Hematopoietic multipotent progenitor cell treated with erythropoietin and hydrocortisone succinate and interleukin-3 and kit ligand, for 6 days (in vitro differentiated cells): Measurements from ENCODE around the gene SORCS2.

ENCODE experiments used
- DNase-seq: peaks from one replicate; pipeline ENCODE4 v3.0.0-alpha.2; 2015

SORCS2 gene

DNA sequence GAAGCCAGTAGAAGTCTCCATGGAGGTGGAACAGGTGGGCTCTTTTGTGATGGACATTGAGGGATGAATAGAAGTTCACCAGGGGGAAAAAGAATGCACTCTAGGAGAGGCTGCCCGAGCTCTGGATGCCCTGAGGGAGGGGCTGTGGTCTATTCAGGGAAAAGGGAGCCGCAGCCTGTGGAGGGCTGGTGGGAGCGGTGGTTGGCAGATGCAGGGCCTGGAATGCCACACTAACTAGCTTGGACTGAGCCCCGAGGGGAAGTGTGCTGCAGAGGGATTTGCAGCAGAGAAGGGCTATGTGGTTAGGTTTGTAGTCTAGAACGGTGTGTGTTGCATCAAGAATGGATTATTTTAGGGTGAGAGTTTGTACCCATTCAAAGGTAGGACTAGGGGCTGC is 271.9 kb downstream of the SORCS2 start:
- DNase-seq = no peak

DNA sequence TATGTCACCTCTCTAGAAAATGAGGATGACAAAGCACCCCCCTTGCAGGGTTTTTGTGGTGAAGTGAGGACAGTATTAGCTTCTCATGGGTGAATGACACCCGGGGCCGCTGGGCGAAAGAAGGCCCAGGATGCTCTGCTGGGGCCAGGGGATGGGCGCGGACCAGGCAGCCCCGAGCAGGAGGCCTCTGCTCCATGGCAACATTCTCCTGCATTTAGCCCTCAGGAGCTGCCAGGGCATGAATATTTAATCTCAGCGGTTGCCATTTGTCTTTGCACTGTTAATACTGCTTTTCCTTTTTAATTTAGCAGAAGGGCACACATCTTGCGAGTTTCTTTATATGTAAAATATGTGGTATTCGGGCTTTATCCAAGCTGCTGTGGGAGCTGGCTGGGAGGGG is 272.7 kb downstream of the SORCS2 start:
- DNase-seq = no peak

DNA sequence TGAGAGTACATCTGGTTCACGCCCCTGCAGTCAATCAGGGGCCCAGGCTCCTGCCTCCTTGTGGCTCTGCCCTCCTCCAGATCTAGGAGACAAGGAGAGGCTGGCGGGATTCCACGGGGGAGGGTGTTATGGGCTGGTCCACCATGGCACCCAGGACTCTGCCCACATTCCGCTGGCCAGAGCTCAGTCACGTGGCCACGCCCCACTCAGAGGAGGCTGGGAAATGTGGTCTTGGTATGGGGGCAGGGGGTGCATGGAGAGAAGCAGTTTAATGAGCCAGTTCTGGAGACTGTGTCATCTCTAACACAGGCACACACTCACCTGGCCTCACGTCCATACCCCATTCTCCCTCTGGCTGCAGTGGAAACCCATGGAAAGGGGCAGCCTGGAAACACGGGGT is 273.9 kb downstream of the SORCS2 start:
- no peak for DNase-seq

DNA sequence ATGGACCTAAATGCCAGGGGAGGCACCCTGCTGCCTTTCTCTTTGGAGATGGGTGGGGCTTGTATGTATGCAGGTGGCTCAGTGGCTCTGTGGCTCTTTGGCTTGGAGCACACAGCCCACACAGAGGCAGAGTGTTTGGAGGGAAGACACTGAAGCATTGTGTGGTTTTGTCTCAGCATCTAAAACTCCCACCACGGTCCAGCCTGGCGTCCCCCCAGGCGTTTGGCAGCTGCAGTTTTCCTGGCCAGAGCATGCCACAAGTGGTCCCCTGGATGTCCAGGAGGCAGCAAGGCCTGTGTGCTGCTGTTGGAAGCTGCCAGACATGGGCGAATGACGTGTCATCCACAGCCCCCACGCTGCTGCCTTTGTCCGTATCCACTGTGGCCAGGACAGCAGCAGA is 274.6 kb downstream of the SORCS2 start:
- DNase-seq = no peak

DNA sequence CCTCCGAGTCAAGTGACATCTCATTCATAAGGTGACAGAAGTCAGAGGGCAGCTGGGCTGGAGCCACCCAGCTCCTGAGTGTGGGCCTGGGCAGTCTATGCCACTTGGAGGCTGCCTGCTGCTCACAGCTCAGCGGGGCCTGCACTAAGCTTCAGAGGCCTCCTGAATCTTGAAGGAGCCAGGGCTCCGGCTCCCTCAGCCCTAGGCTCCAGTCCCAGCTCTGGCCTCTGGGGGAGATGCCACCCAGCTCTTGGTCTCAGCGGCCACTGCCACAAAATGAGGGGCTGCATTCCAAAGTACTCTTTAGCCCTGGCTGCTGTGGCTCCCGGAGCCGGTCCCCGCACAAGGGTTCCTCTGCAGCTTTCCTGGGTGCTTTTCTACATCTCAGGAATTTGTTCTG is 275.1 kb downstream of the SORCS2 start:
- no peak for DNase-seq

DNA sequence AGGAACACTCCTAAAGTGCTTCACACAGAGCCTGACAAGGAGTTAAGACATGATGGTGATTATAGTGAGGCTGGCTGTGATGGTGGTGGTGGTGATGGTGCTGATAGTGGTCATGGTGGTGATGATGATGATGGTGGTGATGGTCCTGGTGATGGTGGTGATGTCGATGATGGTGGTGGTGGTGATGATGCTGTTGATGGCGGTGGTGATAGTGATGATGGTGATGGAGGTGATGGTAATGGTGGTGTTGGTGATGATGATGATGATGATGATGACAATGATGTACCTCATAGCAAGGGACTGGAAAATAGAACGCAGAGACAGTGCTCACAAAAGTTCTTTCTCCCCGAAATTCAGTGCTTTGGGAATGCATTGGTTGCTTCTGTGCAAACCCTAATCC is 276.7 kb downstream of the SORCS2 start:
- no peak for DNase-seq

DNA sequence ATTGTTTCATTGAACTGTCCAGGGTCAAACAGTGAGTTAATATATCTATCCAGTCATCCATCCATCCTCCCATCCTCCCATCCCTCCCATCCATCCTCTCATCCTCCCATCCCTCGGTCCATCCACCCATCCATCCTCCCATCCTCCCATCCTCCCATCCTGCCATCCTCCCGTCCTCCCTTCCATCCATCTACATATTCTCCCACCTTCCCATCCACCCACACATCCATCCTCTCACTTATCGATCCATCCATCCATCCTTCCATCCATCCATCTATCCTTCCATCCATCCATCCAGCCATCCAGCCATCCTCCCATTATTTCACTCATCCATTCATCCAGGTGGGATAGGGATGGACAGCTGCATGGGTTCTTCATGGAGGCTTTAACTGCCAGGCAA is 277.8 kb downstream of the SORCS2 start:
- DNase-seq = no peak

DNA sequence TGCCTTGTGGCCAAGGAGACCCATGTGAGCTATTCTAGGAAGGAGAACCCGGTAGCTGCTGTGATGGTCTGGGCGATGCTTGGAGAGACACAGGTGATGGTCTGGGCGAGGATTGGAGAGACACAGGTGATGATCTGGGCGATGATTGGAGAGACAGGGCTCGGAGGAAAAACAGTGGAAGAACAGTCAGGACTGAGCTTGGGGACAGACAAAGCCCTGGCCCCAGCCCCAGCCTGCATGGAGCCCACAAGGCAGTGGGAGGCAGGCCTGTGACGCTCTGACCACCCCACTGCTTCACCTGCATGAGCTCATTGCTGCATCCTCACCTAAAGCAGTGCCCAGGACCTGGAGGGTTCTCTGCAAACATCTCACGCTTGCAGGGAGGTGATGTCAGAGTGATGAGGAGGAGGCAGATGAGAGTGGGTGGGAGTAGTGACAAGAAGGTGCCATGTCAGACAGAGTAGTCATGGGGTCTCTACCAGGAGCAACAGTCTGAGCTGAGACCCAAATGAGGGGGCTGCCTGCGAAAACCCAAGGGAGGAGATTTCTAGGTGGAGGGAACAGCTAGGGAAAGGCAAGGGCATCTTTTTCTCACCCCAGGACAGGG is 278.3 kb downstream of the SORCS2 start:
- no peak for DNase-seq

DNA sequence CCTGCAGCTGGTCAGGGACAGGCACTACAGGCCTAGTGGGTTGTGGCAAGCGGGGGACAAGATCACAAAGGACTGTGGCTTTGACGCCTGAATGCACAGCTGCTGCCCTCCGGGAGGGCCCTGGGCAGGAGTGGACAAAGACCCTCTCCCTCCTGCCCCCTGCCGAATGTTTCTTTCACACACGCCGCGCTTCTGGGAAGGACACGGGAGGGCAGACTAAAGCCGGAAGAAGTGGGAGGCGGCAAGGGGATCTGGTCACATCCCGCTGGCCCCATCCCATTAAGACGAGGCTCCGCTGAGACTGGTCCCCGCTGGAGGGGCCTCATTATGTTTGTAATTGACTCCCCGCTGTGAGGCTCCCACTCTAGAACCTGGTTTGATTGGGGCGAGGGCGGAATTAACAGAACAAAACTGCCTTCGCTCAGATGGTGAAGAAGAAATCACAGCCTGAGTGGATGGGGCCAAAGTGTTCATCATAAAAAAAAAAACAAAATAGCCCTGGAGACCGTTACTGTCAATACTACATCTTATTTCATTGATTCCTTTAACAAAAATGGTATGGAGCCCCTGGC is 280.2 kb downstream of the SORCS2 start:
- no peak for DNase-seq

DNA sequence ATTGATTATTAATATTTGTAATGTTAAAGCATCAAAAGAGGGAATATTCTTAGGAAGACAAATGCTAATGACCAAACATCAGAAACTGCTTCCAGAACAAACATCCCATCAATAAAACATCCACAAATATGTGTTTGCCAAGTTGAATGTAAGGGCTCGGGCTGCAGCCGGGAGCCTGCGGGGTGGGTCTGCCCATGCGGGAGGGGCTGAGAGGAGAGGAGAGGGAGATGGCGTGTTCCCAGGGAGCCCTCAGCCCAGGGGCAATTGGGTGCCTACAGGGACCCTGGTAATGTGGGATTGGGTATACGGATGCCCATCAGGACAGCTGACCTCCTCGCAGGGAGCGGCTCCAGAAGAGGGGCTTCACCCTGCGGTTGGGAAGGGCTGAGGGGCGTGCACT is 280.7 kb downstream of the SORCS2 start:
- DNase-seq = no peak

DNA sequence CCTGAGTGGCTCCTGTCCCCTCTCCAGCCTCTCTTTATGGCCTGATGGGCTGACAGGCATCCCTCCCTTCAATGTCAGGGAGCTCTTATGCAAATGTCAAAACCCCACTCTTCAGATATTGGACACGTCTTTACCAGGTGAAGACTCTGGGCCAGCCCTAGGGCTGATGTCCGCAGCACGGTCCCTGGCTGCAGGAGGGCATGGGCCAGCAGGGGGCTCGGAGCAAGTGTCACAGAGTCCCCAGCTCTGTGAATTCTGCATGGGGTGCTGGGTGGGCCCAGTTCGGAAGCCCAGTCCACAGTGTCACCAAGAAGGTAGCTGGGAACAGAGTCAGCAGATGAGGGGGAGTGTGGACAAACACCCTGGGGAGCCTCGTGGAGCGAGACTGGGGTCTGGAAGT is 282.0 kb downstream of the SORCS2 start:
- DNase-seq = no peak

DNA sequence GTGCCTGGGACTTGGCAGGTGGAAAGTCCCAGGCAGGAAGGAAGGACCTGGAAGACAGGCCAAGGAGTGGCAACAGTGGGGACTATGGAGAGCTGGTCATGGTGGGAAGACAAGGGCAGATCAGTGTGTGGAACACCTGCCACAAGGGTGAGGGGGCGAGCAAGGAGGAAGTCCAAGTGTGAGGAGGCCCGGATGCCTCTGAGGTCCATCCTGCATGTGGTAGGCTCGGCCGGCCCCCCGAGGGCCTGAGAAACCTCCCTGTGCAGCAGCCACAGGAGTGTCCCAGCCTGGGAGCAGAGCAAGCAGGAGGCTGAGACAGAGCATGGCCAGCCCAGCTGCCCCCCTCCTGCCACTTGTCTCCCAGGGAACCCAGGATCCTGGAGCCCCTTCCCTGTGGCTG is 282.9 kb downstream of the SORCS2 start:
- no peak for DNase-seq

DNA sequence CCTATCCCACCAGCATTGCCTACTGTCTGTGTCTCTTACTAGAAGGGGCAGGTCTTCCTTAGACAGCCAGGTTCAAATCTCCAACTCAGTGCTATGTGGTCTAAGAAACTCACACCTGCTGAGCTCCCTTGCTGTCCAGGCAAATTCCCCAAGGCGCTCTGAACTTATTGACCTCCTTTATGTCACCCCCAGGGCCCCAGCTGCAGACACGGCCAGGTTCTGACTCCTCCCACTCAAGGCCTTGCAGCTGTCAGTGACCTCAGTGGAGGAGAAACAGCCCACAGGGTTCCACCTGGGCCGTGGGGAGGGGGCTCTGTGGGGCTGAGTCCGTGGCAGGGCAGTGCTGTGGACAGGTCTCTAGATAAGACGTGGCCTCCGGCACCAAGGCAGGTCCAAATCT is 284.5 kb downstream of the SORCS2 start:
- no peak for DNase-seq

DNA sequence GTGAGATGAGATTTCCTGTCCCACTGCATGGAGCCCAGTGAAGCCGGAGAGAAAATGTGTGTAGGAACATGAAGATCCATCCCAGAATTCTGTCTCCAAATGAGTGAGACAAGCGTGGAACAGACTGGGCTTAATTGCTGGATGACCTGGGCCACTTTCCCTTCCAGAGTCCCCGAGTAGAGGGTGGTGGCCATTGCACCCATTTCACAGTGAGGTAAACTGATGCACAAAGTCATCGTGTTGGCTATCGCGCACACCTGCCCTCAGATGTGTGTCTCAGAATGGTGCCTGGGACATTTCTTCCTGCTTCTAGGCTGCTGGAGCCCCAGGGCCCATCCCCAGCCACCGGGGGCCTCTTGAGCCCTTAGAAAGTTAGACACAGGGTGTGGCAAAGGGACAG is 285.4 kb downstream of the SORCS2 start:
- no peak for DNase-seq

DNA sequence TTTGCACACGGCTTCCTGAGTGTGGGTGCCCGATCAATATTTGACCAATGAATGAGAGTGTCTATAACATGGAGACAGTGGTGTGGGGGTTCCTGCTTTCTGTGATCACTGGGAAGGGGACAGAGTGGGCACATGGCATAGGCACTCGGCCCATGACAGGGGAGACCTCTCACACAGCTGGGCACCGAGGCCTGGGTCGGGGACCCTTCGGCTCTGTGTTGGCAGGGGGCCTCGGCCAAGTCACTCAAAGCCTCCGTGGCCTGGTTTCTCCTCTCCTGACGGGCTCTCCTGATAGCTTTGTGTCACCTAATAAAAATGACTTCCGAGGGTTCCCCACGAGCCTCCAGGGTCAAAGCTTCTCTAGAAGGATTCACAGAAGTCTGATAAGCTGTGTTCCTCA is 286.3 kb downstream of the SORCS2 start:
- DNase-seq = no peak

DNA sequence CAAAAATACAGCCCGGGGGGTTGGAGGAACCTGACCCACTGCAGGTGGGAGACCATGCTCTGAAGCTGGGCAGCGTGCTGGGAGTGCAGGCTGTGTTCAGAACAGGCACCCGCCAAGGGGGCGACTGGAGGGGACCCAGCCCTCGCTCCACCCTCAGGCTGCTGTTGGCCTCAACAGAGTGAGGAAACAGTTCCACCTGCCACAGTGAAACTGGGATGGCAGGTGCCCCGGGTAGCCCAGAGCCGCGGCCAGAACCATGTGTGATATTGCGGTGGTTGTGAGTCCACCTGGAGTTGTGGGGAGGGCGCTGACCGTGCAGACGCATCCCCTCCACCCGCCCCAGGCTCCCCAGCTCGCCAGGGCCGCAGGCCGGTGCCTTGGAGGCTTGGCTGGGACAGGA is 288.1 kb downstream of the SORCS2 start:
- DNase-seq = no peak

DNA sequence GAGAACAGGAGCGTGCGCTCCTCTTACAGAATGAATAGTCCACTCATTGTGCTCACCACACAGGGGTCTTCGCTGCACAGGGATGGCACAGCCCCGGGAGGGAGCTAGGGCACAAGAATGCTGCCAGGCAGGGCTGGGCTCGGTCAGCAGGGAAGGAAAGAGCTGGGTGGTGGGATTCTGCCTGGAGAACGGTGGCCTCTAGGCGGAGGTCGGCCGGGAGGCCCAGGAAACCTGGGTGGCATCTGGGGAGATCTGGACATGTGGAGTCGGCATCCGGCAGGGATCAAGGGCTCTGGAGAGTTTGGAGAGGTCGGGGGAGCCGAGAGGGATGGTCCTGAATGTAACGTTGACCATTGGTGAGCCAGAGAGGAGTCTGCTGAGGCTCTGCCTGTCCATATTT is 288.9 kb downstream of the SORCS2 start:
- no peak for DNase-seq

DNA sequence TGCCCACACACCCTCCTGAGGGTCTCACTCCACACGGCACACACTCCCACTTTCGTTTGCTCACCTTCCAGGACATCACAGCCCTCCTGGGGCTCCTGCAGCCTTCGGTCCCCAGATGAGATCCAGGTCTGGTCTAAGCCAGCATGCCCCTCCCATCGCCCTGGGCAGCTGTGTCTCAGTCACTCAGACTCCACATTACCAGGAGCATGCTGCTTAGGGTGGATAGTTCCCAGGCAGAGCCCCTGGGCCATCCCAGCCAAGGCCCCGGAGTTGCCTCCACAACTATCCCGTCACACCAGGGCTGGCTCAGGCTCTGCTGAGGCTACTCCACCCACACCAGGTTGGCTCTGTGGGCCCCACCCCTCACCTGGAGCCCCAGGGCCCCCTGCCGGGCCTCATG is 292.8 kb downstream of the SORCS2 start:
- DNase-seq = no peak

DNA sequence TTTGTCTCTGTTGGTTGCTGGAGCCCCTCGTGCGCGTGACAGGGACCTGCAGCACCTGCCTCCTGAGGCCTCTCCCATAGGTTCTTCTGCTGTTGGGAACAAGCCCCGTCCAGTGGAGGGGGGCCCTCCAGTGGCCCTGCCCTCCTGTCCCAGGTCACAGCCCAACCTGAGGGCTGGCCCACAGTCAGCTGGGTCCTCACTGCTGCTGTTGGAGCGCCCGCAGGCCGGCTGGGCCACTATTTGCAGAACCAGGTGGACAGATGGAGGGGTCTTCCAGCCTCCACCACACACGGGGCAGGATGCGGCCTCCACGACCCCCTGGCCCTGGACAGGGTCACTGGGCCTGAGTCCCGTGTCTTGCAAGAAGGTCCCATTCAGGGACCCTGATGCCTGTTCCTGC is 293.8 kb downstream of the SORCS2 start:
- no peak for DNase-seq

DNA sequence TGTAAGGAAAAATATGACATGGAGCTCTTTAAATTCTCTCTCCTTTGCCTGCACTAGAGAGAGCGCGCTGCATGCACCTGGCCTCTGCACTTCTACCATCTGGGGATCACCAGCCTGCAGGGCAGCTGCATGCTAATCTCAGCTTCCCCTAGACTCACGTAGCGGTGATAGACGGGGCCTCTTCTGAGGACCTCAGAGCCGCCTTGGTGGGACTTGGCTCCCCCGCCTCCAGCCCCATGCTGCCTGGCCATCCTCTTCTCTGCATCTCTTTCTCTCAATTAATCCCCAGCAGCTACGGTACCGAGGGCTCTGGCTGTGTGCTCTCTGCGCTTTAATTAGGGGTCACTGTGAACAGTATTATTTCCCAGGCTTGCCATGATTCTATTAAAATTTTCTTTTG is 295.2 kb downstream of the SORCS2 start:
- no peak for DNase-seq

DNA sequence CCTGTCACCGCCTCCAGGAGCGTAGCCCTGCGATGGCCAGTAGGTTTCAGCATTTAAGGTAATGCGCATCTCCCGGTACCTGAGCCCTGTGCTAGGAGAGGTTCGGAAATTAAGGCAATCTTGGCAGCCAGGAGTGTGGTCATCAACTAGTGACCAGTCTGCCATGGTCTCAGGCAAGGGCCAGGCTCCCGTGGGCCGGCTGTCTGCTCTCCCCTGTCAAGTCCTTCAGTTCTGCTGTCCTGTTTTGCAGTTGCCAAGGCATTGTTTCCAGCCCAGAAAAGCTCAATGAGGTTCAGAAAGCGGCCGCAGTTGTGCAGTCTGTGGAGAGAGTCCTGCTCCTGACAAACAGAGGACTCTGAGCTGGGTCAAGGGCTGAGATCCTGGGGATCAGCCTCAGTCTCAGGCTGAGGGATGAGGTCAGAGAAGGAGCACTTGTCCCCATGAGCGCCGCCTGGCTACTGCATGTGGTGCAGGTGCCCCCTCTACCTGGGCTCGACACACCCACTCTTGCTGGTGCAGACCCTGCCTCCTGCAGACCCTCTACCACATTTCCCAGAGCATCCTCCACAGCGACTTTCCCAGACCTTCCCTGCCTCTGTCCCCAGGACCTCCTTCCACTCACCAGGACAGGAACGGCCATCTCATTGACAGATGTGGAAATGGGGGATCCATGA is 295.8 kb downstream of the SORCS2 start:
- DNase-seq = no peak

DNA sequence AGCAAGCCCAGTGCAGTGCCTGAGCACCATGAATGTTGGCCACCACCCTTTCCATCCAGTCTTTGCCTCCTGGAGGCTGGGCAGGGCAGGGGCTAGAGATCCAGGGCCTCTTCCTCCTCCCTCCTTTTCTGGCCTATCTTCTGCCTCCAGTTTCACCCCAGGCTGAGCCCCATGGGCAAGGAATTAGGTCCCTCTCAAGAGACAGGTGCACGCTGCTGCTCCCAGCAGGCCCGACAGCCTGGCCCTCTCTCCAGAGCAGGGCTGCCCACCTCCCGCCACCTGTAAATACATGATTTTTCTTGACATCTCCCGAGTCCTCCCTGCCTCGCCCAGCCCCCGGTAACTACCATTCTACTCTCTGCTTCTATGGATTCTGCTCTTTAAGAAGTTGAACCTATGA is 299.6 kb downstream of the SORCS2 start:
- no peak for DNase-seq

DNA sequence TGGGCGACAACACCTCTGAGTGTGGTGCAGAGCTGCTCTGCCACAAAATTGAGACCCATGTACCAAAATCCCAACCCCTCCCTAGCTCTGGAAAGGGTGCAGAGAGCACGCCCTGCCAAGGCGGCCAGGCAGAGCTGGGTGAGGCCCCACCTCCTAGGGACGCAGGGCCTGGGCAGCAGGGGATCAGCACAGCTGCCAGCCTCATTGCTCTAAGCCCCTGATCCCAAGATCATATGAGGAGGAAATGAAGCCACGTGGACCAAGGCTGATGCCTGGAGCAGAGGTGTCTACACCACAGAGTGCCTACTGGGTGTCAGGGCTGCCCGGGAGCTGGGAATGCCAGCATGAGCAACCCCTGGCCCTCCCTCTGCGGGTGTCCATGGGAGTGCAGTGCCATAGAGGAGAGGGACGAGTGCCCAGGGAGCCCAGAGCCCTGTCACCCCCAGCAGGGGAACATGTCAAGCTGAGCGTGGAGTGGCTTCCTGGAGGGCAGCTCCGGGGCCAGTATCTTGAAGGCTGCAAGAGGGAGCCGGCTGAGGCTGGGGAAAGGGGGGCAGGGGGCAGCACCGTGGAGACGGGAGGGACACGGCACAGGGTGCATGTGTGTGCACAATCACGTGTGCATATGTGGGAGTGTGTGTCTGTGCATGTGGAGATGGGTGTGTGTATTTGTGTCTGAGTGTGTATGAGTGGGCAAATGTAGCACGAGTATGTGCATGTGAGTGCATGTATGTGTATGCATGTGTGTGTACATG is 306.3 kb downstream of the SORCS2 start:
- no peak for DNase-seq

DNA sequence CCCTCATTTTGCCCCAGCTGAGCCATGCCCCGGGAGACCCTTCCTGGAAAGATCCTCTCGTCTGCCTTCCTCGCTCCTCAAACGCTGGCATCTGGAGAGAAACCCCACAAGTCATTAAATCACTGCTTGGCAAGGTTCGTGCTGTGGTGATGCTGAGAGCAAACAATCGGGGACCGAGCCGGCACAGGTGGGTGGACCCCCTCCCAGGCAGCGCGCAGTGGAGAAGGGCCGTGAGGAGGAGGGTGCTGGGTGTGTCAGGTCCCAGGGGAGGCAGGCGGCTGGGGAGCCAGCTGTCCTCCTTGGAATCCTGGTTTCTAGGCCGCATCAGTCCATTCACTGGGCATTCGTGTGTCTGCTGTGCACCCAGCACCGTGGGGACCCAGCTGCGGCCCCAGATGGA is 307.3 kb downstream of the SORCS2 start:
- DNase-seq = no peak
